HL-60 (cell line): ENCODE results near the gene SPNS3.

Experiments
- GABPA ChIP-seq: IDR thresholded peaks from 2 replicates; pipeline ENCODE4 v1.6.1; 2012; ENCODE audit warnings: low read depth
- SPI1 ChIP-seq: IDR thresholded peaks from 2 replicates; pipeline ENCODE4 v1.6.1; 2012; ENCODE audit warnings: low read depth, mild to moderate bottlenecking, borderline replicate concordance
- TF ChIP-seq, protein P1 (sequence below): IDR thresholded peaks from one replicate; pipeline ENCODE4 v1.5.1; 2011; ENCODE audit warnings: low read length, control low read depth, inconsistent platforms; ENCODE audit not compliant: insufficient read depth
- TF ChIP-seq, protein P2 (sequence below): IDR thresholded peaks from 2 replicates; pipeline ENCODE4 v1.6.1; 2012; ENCODE audit warnings: low read depth; ENCODE audit not compliant: insufficient replicate concordance

DNA sequence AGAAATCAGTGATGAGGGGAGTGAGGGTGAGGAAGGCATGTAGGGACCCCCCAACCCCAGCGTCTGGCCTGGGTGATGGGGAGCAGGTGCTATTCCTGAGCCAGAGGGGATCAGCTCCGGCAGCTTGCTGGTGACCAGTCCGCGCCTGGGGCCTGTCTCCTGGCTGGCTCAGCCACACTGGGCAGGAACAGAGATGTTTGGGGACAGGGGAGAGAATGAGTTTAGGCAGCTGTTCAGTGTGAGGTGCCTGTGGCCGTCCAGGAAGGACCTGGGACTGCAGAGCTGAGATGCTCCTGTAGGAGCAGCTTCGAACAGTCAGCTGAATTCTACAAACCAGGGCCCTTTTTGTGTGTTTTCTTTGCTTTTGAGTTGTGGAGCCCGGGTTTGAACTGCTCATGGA lies 41.7 kb downstream of the SPNS3 start:
- TF ChIP-seq, protein P1, sequence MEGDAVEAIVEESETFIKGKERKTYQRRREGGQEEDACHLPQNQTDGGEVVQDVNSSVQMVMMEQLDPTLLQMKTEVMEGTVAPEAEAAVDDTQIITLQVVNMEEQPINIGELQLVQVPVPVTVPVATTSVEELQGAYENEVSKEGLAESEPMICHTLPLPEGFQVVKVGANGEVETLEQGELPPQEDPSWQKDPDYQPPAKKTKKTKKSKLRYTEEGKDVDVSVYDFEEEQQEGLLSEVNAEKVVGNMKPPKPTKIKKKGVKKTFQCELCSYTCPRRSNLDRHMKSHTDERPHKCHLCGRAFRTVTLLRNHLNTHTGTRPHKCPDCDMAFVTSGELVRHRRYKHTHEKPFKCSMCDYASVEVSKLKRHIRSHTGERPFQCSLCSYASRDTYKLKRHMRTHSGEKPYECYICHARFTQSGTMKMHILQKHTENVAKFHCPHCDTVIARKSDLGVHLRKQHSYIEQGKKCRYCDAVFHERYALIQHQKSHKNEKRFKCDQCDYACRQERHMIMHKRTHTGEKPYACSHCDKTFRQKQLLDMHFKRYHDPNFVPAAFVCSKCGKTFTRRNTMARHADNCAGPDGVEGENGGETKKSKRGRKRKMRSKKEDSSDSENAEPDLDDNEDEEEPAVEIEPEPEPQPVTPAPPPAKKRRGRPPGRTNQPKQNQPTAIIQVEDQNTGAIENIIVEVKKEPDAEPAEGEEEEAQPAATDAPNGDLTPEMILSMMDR = no peak
- TF ChIP-seq, protein P2, sequence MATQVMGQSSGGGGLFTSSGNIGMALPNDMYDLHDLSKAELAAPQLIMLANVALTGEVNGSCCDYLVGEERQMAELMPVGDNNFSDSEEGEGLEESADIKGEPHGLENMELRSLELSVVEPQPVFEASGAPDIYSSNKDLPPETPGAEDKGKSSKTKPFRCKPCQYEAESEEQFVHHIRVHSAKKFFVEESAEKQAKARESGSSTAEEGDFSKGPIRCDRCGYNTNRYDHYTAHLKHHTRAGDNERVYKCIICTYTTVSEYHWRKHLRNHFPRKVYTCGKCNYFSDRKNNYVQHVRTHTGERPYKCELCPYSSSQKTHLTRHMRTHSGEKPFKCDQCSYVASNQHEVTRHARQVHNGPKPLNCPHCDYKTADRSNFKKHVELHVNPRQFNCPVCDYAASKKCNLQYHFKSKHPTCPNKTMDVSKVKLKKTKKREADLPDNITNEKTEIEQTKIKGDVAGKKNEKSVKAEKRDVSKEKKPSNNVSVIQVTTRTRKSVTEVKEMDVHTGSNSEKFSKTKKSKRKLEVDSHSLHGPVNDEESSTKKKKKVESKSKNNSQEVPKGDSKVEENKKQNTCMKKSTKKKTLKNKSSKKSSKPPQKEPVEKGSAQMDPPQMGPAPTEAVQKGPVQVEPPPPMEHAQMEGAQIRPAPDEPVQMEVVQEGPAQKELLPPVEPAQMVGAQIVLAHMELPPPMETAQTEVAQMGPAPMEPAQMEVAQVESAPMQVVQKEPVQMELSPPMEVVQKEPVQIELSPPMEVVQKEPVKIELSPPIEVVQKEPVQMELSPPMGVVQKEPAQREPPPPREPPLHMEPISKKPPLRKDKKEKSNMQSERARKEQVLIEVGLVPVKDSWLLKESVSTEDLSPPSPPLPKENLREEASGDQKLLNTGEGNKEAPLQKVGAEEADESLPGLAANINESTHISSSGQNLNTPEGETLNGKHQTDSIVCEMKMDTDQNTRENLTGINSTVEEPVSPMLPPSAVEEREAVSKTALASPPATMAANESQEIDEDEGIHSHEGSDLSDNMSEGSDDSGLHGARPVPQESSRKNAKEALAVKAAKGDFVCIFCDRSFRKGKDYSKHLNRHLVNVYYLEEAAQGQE = no peak
- TF ChIP-seq GABPA = no peak
- TF ChIP-seq SPI1 = no peak
